Thyroid gland (tissue), 4 donors: ENCODE results near the gene SGPP1.

ENCODE experiments used
- POLR2A ChIP-seq, 2 donors: fragments of 450-650 bp; IDR thresholded peaks; one replicate each; pipeline ENCODE4 v1.6.1; 2017; ENCODE audit warnings: antibody characterized with exemption in 2 of 2, mild to moderate bottlenecking in 2 of 2, moderate library complexity in 1 of 2
- TF ChIP-seq, protein P1 (sequence below), 6 experiments: fragments of 200-600 bp in 3 of 6; fragments of 450-650 bp in 3 of 6; sonication (generic) in 3 of 6; IDR thresholded peaks; one replicate each; pipeline ENCODE4 v1.5.1; 2016 to 2019; ENCODE audit warnings: antibody characterized with exemption in 6 of 6, mild to moderate bottlenecking in 2 of 6, inconsistent platforms in 1 of 6, moderate library complexity in 1 of 6

GRCh38 chr14:63709589-63709988 lies 18.3 kb downstream of the SGPP1 start:
- no peak for TF ChIP-seq POLR2A (IDR thresholded peaks at IDR 0.05)
- TF ChIP-seq, protein P1, sequence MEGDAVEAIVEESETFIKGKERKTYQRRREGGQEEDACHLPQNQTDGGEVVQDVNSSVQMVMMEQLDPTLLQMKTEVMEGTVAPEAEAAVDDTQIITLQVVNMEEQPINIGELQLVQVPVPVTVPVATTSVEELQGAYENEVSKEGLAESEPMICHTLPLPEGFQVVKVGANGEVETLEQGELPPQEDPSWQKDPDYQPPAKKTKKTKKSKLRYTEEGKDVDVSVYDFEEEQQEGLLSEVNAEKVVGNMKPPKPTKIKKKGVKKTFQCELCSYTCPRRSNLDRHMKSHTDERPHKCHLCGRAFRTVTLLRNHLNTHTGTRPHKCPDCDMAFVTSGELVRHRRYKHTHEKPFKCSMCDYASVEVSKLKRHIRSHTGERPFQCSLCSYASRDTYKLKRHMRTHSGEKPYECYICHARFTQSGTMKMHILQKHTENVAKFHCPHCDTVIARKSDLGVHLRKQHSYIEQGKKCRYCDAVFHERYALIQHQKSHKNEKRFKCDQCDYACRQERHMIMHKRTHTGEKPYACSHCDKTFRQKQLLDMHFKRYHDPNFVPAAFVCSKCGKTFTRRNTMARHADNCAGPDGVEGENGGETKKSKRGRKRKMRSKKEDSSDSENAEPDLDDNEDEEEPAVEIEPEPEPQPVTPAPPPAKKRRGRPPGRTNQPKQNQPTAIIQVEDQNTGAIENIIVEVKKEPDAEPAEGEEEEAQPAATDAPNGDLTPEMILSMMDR (IDR thresholded peaks at IDR 0.05) = no peak
